B cell (primary cell): ENCODE measurements around the gene THOC7. TPM values are rescaled to one million over a fixed set of nuclear protein-coding genes. Genes with fewer than 3 reads are reported as not detected.

Experiments
- ATAC-seq: fragments of 200-7000 bp; cut with Tn5 transposase; one replicate; pipeline ENCODE4 v1.10.0; 2021; ENCODE audit warnings: low read depth, mild to moderate bottlenecking, moderate number of reproducible peaks, moderate library complexity
- CTCF ChIA-PET: fragments of 350-600 bp; sonication (Branson Sonifier 250); formaldehyde crosslinking; loops from one replicate; lab custom pipeline; 2021; ENCODE audit warnings: antibody characterized with exemption, inconsistent platforms; lab: Charles Lee
- POLR2A ChIA-PET: fragments of 350-600 bp; sonication (Branson Sonifier 250); formaldehyde crosslinking; loops from one replicate; lab custom pipeline; 2021; ENCODE audit warnings: antibody characterized with exemption; lab: Charles Lee
- DNase-seq: peaks from one replicate; pipeline ENCODE4 v3.0.0; 2013
- H2AFZ ChIP-seq: 2 replicates; pipeline ENCODE4 v1.6.1; 2012; ENCODE audit warnings: mild to moderate bottlenecking, low read depth, low read length; ENCODE audit not compliant: insufficient read depth, poor library complexity, severe bottlenecking
- H3K27ac ChIP-seq, 2 donors: 1 replicate in 1 of 2; 2 replicates in 1 of 2; pipeline ENCODE4 v1.5.1; 2012 to 2013; ENCODE audit warnings: low read length in 2 of 2, mild to moderate bottlenecking in 2 of 2, moderate library complexity in 1 of 2
- H3K27me3 ChIP-seq, 4 experiments: fragments of 200-600 bp in 1 of 4; sonication (generic) in 1 of 4; replicated peaks in 1 of 4; 1 replicate in 2 of 4; 2 replicates in 2 of 4; pipeline versions ENCODE4 v1.6.1 to v1.7.0; 2013 to 2016; ENCODE audit warnings: low read length in 3 of 4, mild to moderate bottlenecking in 2 of 4, mixed read lengths in 1 of 4, moderate library complexity in 1 of 4; ENCODE audit not compliant: insufficient read depth in 4 of 4, control insufficient read depth in 3 of 4; ENCODE audit errors: control extremely low read depth in 1 of 4
- H3K36me3 ChIP-seq, 2 experiments: replicated peaks in 1 of 2; 1 replicate in 1 of 2; 2 replicates in 1 of 2; pipeline versions ENCODE4 v1.6.1 to v1.7.1; 2013; ENCODE audit warnings: low read length in 1 of 2; ENCODE audit not compliant: insufficient read depth in 2 of 2, control insufficient read depth in 1 of 2; ENCODE audit errors: control extremely low read depth in 1 of 2, extremely low read depth in 1 of 2
- H3K4me1 ChIP-seq, 2 donors: fragments of 200-600 bp in 1 of 2; sonication (generic) in 1 of 2; 1 replicate in 1 of 2; 2 replicates in 1 of 2; pipeline versions ENCODE4 v1.5.1 to v1.6.1; 2013 to 2017; ENCODE audit warnings: low read length in 2 of 2; ENCODE audit not compliant: control insufficient read depth in 2 of 2, insufficient read depth in 2 of 2
- H3K4me2 ChIP-seq: replicated peaks from 2 replicates; pipeline ENCODE3; 2012; ENCODE audit warnings: mild to moderate bottlenecking, low read depth, low read length; ENCODE audit not compliant: poor library complexity, severe bottlenecking
- H3K4me3 ChIP-seq, 5 experiments: fragments of 200-600 bp in 1 of 5; sonication (generic) in 1 of 5; 1 replicate in 3 of 5; 2 replicates in 2 of 5; pipeline versions ENCODE4 v1.5.1 to v1.7.0; 2011 to 2016; ENCODE audit warnings: low read length in 4 of 5, mild to moderate bottlenecking in 4 of 5, low read depth in 2 of 5, control low read depth in 1 of 5, moderate library complexity in 1 of 5; ENCODE audit not compliant: insufficient read depth in 1 of 5; ENCODE audit errors: control extremely low read depth in 1 of 5, extremely low read depth in 1 of 5
- H3K79me2 ChIP-seq: fragments of 200-600 bp; sonication (generic); one replicate; pipeline ENCODE4 v1.6.0; 2016; ENCODE audit warnings: low read length; ENCODE audit not compliant: control insufficient read depth, insufficient read depth
- H3K9ac ChIP-seq: fragments of 200-600 bp; sonication (generic); 2 replicates; pipeline ENCODE4 v1.6.1; 2017; ENCODE audit warnings: mild to moderate bottlenecking, low read length, moderate library complexity
- H3K9me3 ChIP-seq, 3 donors: one replicate each; pipeline versions ENCODE4 v1.6.1 to v1.7.1; 2013; ENCODE audit warnings: low read length in 2 of 3; ENCODE audit not compliant: control insufficient read depth in 2 of 3, insufficient read depth in 1 of 3; ENCODE audit errors: control extremely low read depth in 1 of 3
- H4K20me1 ChIP-seq: 2 replicates; pipeline ENCODE4 v1.6.0; 2012; ENCODE audit warnings: mild to moderate bottlenecking, low read length; ENCODE audit not compliant: insufficient read depth, control insufficient read depth, poor library complexity, severe bottlenecking
- H3K27ac Mint-ChIP-seq: one replicate; pipeline ENCODE4 v1.8.0; 2021; ENCODE audit warnings: mixed read lengths
- H3K27me3 Mint-ChIP-seq: one replicate; pipeline ENCODE4 v1.8.0; 2021; ENCODE audit warnings: mixed read lengths
- H3K4me1 Mint-ChIP-seq: one replicate; pipeline ENCODE4 v1.8.0; 2021; ENCODE audit warnings: mixed read lengths
- H3K4me3 Mint-ChIP-seq: one replicate; pipeline ENCODE4 v1.8.0; 2021; ENCODE audit warnings: mixed read lengths
- H3K9me3 Mint-ChIP-seq: one replicate; pipeline ENCODE4 v1.8.0; 2022; ENCODE audit warnings: mixed read lengths; ENCODE audit not compliant: insufficient read depth
- EZH2 ChIP-seq: IDR thresholded peaks from 2 replicates; pipeline ENCODE4 v1.6.1; 2012; ENCODE audit warnings: borderline replicate concordance, low read depth, mild to moderate bottlenecking, moderate library complexity, low read length; ENCODE audit not compliant: insufficient read depth, poor library complexity, severe bottlenecking
- WGBS: methylation state at CpG from one replicate; pipeline ENCODE4 v1.1.5; 2013; ENCODE audit warnings: missing lambda C conversion rate; ENCODE audit not compliant: insufficient coverage; 5-methylcytosine and 5-hydroxymethylcytosine counted together
- intact Hi-C: fragments of 100-400 bp; cut with micrococcal nuclease; formaldehyde crosslinking; loops from one replicate; pipeline ENCODE4 v1.10.0; 2022
- polyA plus RNA-seq: library from polyadenylated mRNA; depleted of rRNA; stranded (reverse); fragments of >200 nt; gene quantifications from 2 replicates; pipeline ENCODE4 v1.2.3, GENCODE V29; 2012
- total RNA-seq, 2 donors: library from RNA; stranded (reverse); fragments of 120-200 nt in 1 of 2; gene quantifications; 1 replicate in 1 of 2; 2 replicates in 1 of 2; pipeline versions ENCODE4 v1.2.3 to v1.2.4, GENCODE V29; 2013 to 2022
- TF ChIP-seq, protein P1 (sequence below): fragments of 200-600 bp; IDR thresholded peaks from one replicate; pipeline ENCODE4 v1.8.0; 2022; ENCODE audit warnings: antibody characterized with exemption, mild to moderate bottlenecking

The THOC7 gene
- total and polyA plus RNA-seq, 2 donors (not counting 1 experiment from before 2014, with no cell fraction given), result 17.5 to 30.5 TPM

- DNase-seq, result no peak
- Mint-ChIP-seq H3K4me3 (no peak overlapping the region), H3K27me3 (no peaks in the 10 kb centered on the region), H3K4me1 (peaks cover 20% of the 10 kb centered on the region), H3K9me3 (no peaks in the 10 kb centered on the region), H3K27ac (peak overlapping the region; percentile 62)
- Histone ChIP-seq H3K36me3 (peaks cover 0 to 14% of the 10 kb centered on the region in 2 experiments), H3K4me3 (no peak overlapping the region), H3K9ac (no peak overlapping the region), H3K4me1 (peaks cover 17 to 20% of the 10 kb centered on the region in 2 donors), H3K27ac (peak overlapping the region in 1 of 2 donors; percentile 35), H3K4me2 (no peak overlapping the region), H4K20me1 (no peaks in the 10 kb centered on the region), H3K79me2 (peaks cover 23% of the 10 kb centered on the region), H3K27me3 (no peaks in the 10 kb centered on the region), H2AFZ (no peak overlapping the region), H3K9me3 (no peaks in the 10 kb centered on the region)
- no peak for ATAC-seq
- ChIA-PET CTCF (interaction anchor here (1.3 kb wide), 1 partner anchor 85 kb away, joined by 5 read pairs; no protein-coding TSS in a partner anchor), POLR2A (no interaction called here)
- intact Hi-C loops, result no loop called here
- WGBS, result no CpG with 5 or more reads among the region's 1 CpG
- TF ChIP-seq, protein P1, sequence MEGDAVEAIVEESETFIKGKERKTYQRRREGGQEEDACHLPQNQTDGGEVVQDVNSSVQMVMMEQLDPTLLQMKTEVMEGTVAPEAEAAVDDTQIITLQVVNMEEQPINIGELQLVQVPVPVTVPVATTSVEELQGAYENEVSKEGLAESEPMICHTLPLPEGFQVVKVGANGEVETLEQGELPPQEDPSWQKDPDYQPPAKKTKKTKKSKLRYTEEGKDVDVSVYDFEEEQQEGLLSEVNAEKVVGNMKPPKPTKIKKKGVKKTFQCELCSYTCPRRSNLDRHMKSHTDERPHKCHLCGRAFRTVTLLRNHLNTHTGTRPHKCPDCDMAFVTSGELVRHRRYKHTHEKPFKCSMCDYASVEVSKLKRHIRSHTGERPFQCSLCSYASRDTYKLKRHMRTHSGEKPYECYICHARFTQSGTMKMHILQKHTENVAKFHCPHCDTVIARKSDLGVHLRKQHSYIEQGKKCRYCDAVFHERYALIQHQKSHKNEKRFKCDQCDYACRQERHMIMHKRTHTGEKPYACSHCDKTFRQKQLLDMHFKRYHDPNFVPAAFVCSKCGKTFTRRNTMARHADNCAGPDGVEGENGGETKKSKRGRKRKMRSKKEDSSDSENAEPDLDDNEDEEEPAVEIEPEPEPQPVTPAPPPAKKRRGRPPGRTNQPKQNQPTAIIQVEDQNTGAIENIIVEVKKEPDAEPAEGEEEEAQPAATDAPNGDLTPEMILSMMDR, result no peak
- no peak for TF ChIP-seq EZH2
These were observed 45.2 kb upstream of the THOC7 start for GRCh38 chr3:63908776-63909175.

DNA sequence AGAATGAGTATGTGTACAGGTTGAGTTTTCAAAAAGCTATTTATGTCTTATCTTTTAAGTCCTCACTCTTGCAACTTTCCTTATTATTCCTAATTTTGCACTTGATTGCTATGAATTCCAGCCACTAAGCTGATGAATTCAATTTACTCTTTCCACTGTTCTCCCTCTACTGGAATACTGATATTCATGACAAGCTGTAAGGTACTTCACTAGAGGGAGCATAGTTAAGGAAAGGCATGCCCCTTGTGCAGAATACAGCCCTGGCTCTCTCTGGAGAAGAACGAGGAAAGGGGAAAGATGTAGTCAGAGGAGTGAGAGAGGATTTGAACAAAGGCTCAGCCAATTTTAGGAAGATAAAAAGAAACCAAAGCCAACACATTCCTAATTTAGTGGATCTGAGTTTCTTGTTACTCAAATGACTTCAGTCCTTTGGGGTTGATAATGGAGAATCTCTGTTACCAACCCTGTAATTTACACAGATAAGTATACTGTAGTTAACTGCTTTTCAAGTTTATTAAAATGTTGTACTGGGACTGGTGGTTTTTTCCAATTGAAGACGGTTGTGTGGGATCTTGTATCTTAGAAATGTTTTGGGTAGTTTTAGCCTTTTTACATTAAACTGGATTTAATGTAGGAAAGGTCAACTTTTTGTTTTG is 44.6 kb upstream of the THOC7 start:
- Histone ChIP-seq H3K4me2 (no peak overlapping the region), H3K9ac (no peak overlapping the region), H3K36me3 (peaks cover 0 to 14% of the 10 kb centered on the region in 2 experiments), H4K20me1 (no peaks in the 10 kb centered on the region), H2AFZ (no peak overlapping the region), H3K9me3 (no peaks in the 10 kb centered on the region), H3K4me1 (peaks cover 12 to 14% of the 10 kb centered on the region in 2 donors), H3K4me3 (no peak overlapping the region), H3K27me3 (no peaks in the 10 kb centered on the region), H3K27ac (peak overlapping the region in 1 of 2 donors; percentile 55), H3K79me2 (peaks cover 23% of the 10 kb centered on the region)
- WGBS, result 100% methylated on average over 1 of the region's 2 CpGs
- POLR2A ChIA-PET, result no interaction called here
- no peak overlapping the region for H3K4me3 Mint-ChIP-seq
- H3K27ac Mint-ChIP-seq, result peak overlapping the region; percentile 62
- no peaks in the 10 kb centered on the region for H3K27me3 Mint-ChIP-seq
- H3K4me1 Mint-ChIP-seq, result peaks cover 14% of the 10 kb centered on the region
- TF ChIP-seq EZH2, result no peak
- TF ChIP-seq, protein P1, result no peak
- ATAC-seq, result no peak
- intact Hi-C loops, result no loop called here
- CTCF ChIA-PET, result interaction anchor here (0.8 to 1.7 kb wide), 2 partner anchors 26 to 85 kb away, joined by 3 to 5 read pairs; no protein-coding TSS in a partner anchor
- no peaks in the 10 kb centered on the region for H3K9me3 Mint-ChIP-seq
- DNase-seq, result no peak
